H1 (cell line): ENCODE measurements around the gene ELANE. TPM values are rescaled to one million over a fixed set of nuclear protein-coding genes. Genes with fewer than 3 reads are reported as not detected.

Experiments used
- CTCF ChIA-PET: fragments of 300-600 bp; sonication (Branson Sonifier 250); formaldehyde crosslinking; loops from one replicate; lab custom pipeline; 2021; ENCODE audit not compliant: partially characterized antibody; lab: Charles Lee
- POLR2A ChIA-PET: fragments of 300-600 bp; sonication (Branson Sonifier 250); formaldehyde crosslinking; loops from one replicate; lab custom pipeline; 2021; ENCODE audit warnings: inconsistent platforms; ENCODE audit not compliant: partially characterized antibody; lab: Charles Lee
- DNase-seq, 2 experiments: peaks; one replicate each; pipeline versions ENCODE4 v3.0.0 to v3.0.0-alpha.2; 2010 to 2022; ENCODE audit warnings: low spot score in 2 of 2, low read depth in 1 of 2, mixed read lengths in 1 of 2
- FAIRE-seq: peaks from 2 replicates; lab custom pipeline; 2011; peaks lifted over from hg19 to GRCh38; lab: Jason Lieb, UNC
- H2AFZ ChIP-seq: 2 replicates; pipeline ENCODE4 v1.8.1; 2012; ENCODE audit warnings: low read length, inconsistent platforms
- H2AK5ac ChIP-seq: 2 replicates; pipeline ENCODE4 v1.6.1; 2013; ENCODE audit warnings: low read depth, low read length
- H2BK120ac ChIP-seq: replicated peaks from 2 replicates; pipeline ENCODE3; 2013; ENCODE audit warnings: low read depth, low read length, inconsistent platforms
- H2BK12ac ChIP-seq: 2 replicates; pipeline ENCODE4 v1.6.1; 2013; ENCODE audit warnings: low read depth, low read length
- H2BK15ac ChIP-seq: 2 replicates; pipeline ENCODE4 v1.6.1; 2013; ENCODE audit warnings: low read length
- H2BK20ac ChIP-seq: 2 replicates; pipeline ENCODE4 v1.6.1; 2013; ENCODE audit warnings: low read length
- H2BK5ac ChIP-seq: 2 replicates; pipeline ENCODE4 v1.6.1; 2013; ENCODE audit warnings: low read depth, low read length
- H3K14ac ChIP-seq: 2 replicates; pipeline ENCODE4 v1.6.1; 2013; ENCODE audit warnings: inconsistent platforms; ENCODE audit not compliant: insufficient read length
- H3K18ac ChIP-seq: 2 replicates; pipeline ENCODE4 v1.6.1; 2013; ENCODE audit warnings: low read length; ENCODE audit errors: extremely low read depth
- H3K23ac ChIP-seq: 2 replicates; pipeline ENCODE4 v1.6.1; 2013; ENCODE audit warnings: inconsistent platforms; ENCODE audit not compliant: insufficient read length
- H3K23me2 ChIP-seq: 2 replicates; pipeline ENCODE4 v1.6.1; 2013; ENCODE audit warnings: low read depth, low read length
- H3K27ac ChIP-seq: 2 replicates; pipeline ENCODE4 v1.6.1; 2011; ENCODE audit warnings: low read depth, low read length, inconsistent platforms
- H3K27me3 ChIP-seq, 4 experiments: replicated peaks in 1 of 4; 1 replicate in 1 of 4; 2 replicates in 3 of 4; pipeline versions ENCODE4 v1.6.1 to v1.8.1; 2011 to 2013; ENCODE audit warnings: low read length in 3 of 4, mild to moderate bottlenecking in 3 of 4, inconsistent platforms in 2 of 4, mixed read lengths in 2 of 4, moderate library complexity in 1 of 4; ENCODE audit not compliant: control insufficient read depth in 3 of 4, insufficient read depth in 3 of 4; ENCODE audit errors: extremely low read depth in 1 of 4
- H3K36me3 ChIP-seq, 4 experiments: 2 replicates each; pipeline versions ENCODE4 v1.6.1 to v1.8.1; 2011 to 2013; ENCODE audit warnings: mild to moderate bottlenecking in 4 of 4, low read length in 3 of 4, moderate library complexity in 2 of 4, control low read depth in 1 of 4, inconsistent platforms in 1 of 4; ENCODE audit not compliant: insufficient read depth in 4 of 4, control insufficient read depth in 2 of 4
- H3K4ac ChIP-seq: replicated peaks from 2 replicates; pipeline ENCODE3; 2013; ENCODE audit warnings: low read length, low read depth, mixed read lengths, inconsistent platforms; ENCODE audit not compliant: insufficient read length
- H3K4me1 ChIP-seq, 4 experiments: replicated peaks in 1 of 4; 1 replicate in 1 of 4; 2 replicates in 3 of 4; pipeline versions ENCODE4 v1.6.1 to v1.8.1; 2011 to 2013; ENCODE audit warnings: low read length in 3 of 4, inconsistent platforms in 2 of 4, mixed read lengths in 1 of 4; ENCODE audit not compliant: insufficient read depth in 4 of 4, control insufficient read depth in 3 of 4
- H3K4me2 ChIP-seq, 2 experiments: 2 replicates each; pipeline versions ENCODE4 v1.6.1 to v1.8.1; 2011 to 2013; ENCODE audit warnings: low read depth in 2 of 2, low read length in 2 of 2, control low read depth in 1 of 2, inconsistent platforms in 1 of 2, mild to moderate bottlenecking in 1 of 2; ENCODE audit not compliant: insufficient read depth in 1 of 2
- H3K4me3 ChIP-seq, 4 experiments: fragments of 200-600, 300-600 bp in 1 of 4; sonication (generic), shearing (Covaris generic), sonication (Bioruptor Twin) in 1 of 4; 2 replicates each; pipeline versions ENCODE4 v1.5.1 to v1.8.1; 2011 to 2016; ENCODE audit warnings: low read length in 4 of 4, low read depth in 3 of 4, control low read depth in 2 of 4, inconsistent platforms in 2 of 4, mild to moderate bottlenecking in 2 of 4, mixed read lengths in 1 of 4, moderate library complexity in 1 of 4; ENCODE audit not compliant: insufficient read depth in 2 of 4; ENCODE audit errors: extremely low read depth in 1 of 4
- H3K56ac ChIP-seq: replicated peaks from 2 replicates; pipeline ENCODE3; 2013; ENCODE audit warnings: low read depth, mild to moderate bottlenecking, mixed read lengths, low read length, inconsistent platforms; ENCODE audit not compliant: insufficient read length
- H3K79me1 ChIP-seq: 2 replicates; pipeline ENCODE4 v1.6.1; 2013; ENCODE audit warnings: low read depth, low read length, control low read depth
- H3K79me2 ChIP-seq, 2 experiments: 2 replicates each; pipeline versions ENCODE4 v1.6.1 to v1.8.1; 2012 to 2013; ENCODE audit warnings: low read length in 2 of 2, mild to moderate bottlenecking in 2 of 2, inconsistent platforms in 1 of 2; ENCODE audit not compliant: insufficient read depth in 2 of 2, control insufficient read depth in 1 of 2
- H3K9ac ChIP-seq, 4 experiments: replicated peaks in 1 of 4; 1 replicate in 1 of 4; 2 replicates in 3 of 4; pipeline versions ENCODE4 v1.6.1 to v1.8.1; 2011 to 2013; ENCODE audit warnings: low read depth in 3 of 4, low read length in 3 of 4, control low read depth in 2 of 4, mild to moderate bottlenecking in 2 of 4, moderate library complexity in 2 of 4, inconsistent platforms in 1 of 4; ENCODE audit errors: extremely low read depth in 1 of 4
- H3K9me3 ChIP-seq, 2 experiments: 2 replicates each; pipeline versions ENCODE4 v1.6.1 to v1.8.1; 2012 to 2013; ENCODE audit warnings: mild to moderate bottlenecking in 2 of 2, moderate library complexity in 2 of 2, control low read depth in 1 of 2, inconsistent platforms in 1 of 2, low read depth in 1 of 2, low read length in 1 of 2, mixed read lengths in 1 of 2; ENCODE audit not compliant: insufficient read depth in 2 of 2
- H4K20me1 ChIP-seq, 2 experiments: replicated peaks in 1 of 2; 2 replicates each; pipeline versions ENCODE3 to v1.8.1; 2011 to 2013; ENCODE audit warnings: inconsistent platforms in 2 of 2, low read length in 2 of 2, mild to moderate bottlenecking in 1 of 2; ENCODE audit not compliant: insufficient read depth in 2 of 2, control insufficient read depth in 1 of 2
- H4K5ac ChIP-seq: 2 replicates; pipeline ENCODE4 v1.6.1; 2013; ENCODE audit warnings: low read length, low read depth, mixed read lengths, inconsistent platforms; ENCODE audit not compliant: insufficient read length
- H4K8ac ChIP-seq: 2 replicates; pipeline ENCODE4 v1.8.0; 2013; ENCODE audit warnings: mild to moderate bottlenecking, moderate library complexity, low read length, inconsistent platforms; ENCODE audit not compliant: insufficient read depth; ENCODE audit errors: extremely low read depth
- H4K91ac ChIP-seq: replicated peaks from 2 replicates; pipeline ENCODE3; 2013; ENCODE audit warnings: low read length, mixed read lengths, inconsistent platforms; ENCODE audit not compliant: insufficient read length
- EP300 ChIP-seq, 2 experiments: IDR thresholded peaks; 1 replicate in 1 of 2; 2 replicates in 1 of 2; pipeline ENCODE4 v1.6.1; 2011 to 2012; ENCODE audit warnings: low read depth in 2 of 2, low read length in 2 of 2, mild to moderate bottlenecking in 2 of 2, borderline replicate concordance in 1 of 2, inconsistent platforms in 1 of 2, moderate library complexity in 1 of 2
- POLR2AphosphoS5 ChIP-seq: IDR thresholded peaks from 2 replicates; pipeline ENCODE4 v1.6.1; 2011; ENCODE audit warnings: low read depth, low read length
- SP4 ChIP-seq: IDR thresholded peaks from 2 replicates; pipeline ENCODE4 v1.6.1; 2012; ENCODE audit warnings: low read length, inconsistent platforms
- whole genome bisulfite sequencing, 2 experiments: shearing (Covaris generic) in 1 of 2; methylation state at CpG; one replicate each; pipeline versions ENCODE4 v1.1.6 to v1.1.7; 2013 to 2015; ENCODE audit warnings: low lambda C conversion rate in 2 of 2, mixed read lengths in 2 of 2, inconsistent platforms in 1 of 2, low coverage in 1 of 2, missing lambda C conversion rate in 1 of 2; ENCODE audit not compliant: insufficient replicate concordance in 2 of 2, insufficient coverage in 1 of 2, insufficient read length in 1 of 2; ENCODE audit errors: extremely low coverage in 1 of 2, missing lambda C conversion rate in 1 of 2; 5-methylcytosine and 5-hydroxymethylcytosine counted together
- polyA plus RNA-seq, 7 experiments: library from polyadenylated mRNA; depleted of rRNA in 3 of 7; stranded (reverse) in 5 of 7; unstranded in 2 of 7; fragments of >200 nt in 5 of 7; fragments of 200-250 nt in 2 of 7; gene quantifications; 1 replicate in 5 of 7; 2 replicates in 1 of 7; 4 replicates in 1 of 7; pipeline versions ENCODE4 v1.2.1 to v1.2.3, GENCODE V29; 2011 to 2013; ENCODE audit warnings: missing spikeins in 2 of 7, mixed read lengths in 2 of 7
- total RNA-seq: library from RNA; stranded (reverse); fragmentation: NEBNext Ultra II Directional; extraction: Animal tissue kit (Norgen Biotek cat#: 25700); gene quantifications from 2 replicates; pipeline ENCODE4 v1.2.1, GENCODE V29; 2021

The ELANE gene
- total and polyA plus RNA-seq, 2 of the 8 experiments (the other 6 are each of a cell fraction or from before 2014, with no cell fraction given): not detected

- Histone ChIP-seq H2BK120ac (no peak overlapping the region), H3K23ac (no peak overlapping the region), H2BK20ac (no peak overlapping the region), H3K79me1 (peaks cover 16% of the 10 kb centered on the region), H3K4me2 (no peak overlapping the region), H3K4ac (no peak overlapping the region), H3K56ac (no peak overlapping the region), H4K91ac (no peak overlapping the region), H3K4me1 (no peaks in the 10 kb centered on the region; a peak in 2 of 7 replicates), H3K27ac (no peak overlapping the region), H3K18ac (no peak overlapping the region), H2BK15ac (no peak overlapping the region), H3K27me3 (no peaks in the 10 kb centered on the region), H4K20me1 (peaks cover 35 to 50% of the 10 kb centered on the region in 2 experiments), H3K4me3 (no peak overlapping the region), H4K5ac (no peak overlapping the region), H3K14ac (no peak overlapping the region), H3K9ac (no peak overlapping the region), H2BK5ac (no peak overlapping the region), H2AK5ac (no peak overlapping the region), H3K79me2 (peaks cover 6 to 41% of the 10 kb centered on the region in 2 experiments; a peak in 3 of 4 replicates), H3K23me2 (no peaks in the 10 kb centered on the region; the same call in 1 of the 2 replicates), H2BK12ac (no peak overlapping the region), H3K9me3 (no peaks in the 10 kb centered on the region), H2AFZ (no peak overlapping the region), H4K8ac (0 out of 2 replicates have a peak overlapping the region, but pooled peaks have one; percentile 18), H3K36me3 (peaks cover 58 to 99% (median 78%) of the 10 kb centered on the region in 4 experiments)
- POLR2A ChIA-PET: interaction anchor here (1.2 to 16.9 kb wide), 4 partner anchors 6 to 19 kb away, joined by 4 to 277 read pairs (median 82); partner anchors contain the start of genes AZU1, PLPPR3 and PTBP1
- 100% methylated on average over 15 of the region's 26 CpGs; no CpG with 5 or more reads in 1 of the 2 experiments for WGBS, 2 experiments
- no peak for DNase-seq
- CTCF ChIA-PET: interaction anchor here (0.7 to 0.9 kb wide), 2 partner anchors 15 to 38 kb away, joined by 5 read pairs; no protein-coding TSS in a partner anchor
- TF ChIP-seq EP300 (IDR thresholded peaks at IDR 0.05; ENCODE audit: borderline replicate concordance in 1 of 2, low read depth in 2 of 2, low read length in 2 of 2) (no peak), POLR2AphosphoS5 (peak; percentile 89), SP4 (no peak)
- no peak for FAIRE-seq
Measured at GRCh38 chr19:808423-808775, 43.7 kb upstream of the ELANE start.
